TTC549 (cell line): Measurements from ENCODE around the gene KRT74.

Experiments
- FAIRE-seq: peaks from 2 replicates; lab custom pipeline; 2012; peaks lifted over from hg19 to GRCh38; lab: Jason Lieb, UNC

Gene KRT74

DNA sequence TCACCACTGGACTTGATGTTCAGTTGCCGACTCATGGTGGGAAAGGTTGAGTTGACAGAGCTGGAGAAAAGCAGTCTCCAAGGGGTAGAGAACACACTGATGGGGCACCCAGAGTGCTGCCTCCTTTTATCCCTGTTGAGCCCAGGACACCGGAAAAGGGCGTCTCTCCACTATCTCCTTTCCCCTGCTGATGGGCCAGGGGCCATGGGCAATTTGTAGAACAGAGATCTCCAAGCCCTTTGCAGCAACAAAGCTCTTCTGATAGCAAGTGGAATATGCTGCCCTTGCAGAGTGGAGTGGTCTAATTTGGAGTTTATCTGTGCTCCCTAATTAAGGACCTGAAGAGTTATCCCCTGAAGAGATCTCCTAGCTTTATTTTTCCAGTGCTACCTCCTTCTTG is at the start of gene KRT74:
Gene KRT74 (minus strand): TSS at position 101 of the 400 bp plus-strand sequence. CDS start 66 bp downstream, at position 35.
- FAIRE-seq = no peak

DNA sequence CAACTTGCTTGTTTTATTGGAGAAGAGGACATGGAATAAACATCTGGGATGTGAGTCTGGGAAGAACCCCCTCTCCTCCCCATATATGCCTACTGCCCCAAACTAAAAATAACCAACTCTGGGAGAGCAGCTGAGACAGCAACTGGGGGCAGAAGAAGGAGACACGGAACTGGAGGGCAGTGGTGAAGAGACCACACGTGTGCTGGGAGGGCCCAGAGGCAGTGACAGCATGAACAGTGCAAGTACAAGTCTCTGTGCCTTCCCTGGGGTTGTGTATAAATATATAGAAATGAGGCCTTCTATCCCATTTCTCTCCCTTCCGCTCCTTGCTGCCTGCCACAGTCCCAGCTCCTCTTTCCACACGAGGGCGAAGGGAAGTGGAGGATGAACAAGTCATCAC is 48.7 kb upstream of the KRT74 start:
- no peak for FAIRE-seq

DNA sequence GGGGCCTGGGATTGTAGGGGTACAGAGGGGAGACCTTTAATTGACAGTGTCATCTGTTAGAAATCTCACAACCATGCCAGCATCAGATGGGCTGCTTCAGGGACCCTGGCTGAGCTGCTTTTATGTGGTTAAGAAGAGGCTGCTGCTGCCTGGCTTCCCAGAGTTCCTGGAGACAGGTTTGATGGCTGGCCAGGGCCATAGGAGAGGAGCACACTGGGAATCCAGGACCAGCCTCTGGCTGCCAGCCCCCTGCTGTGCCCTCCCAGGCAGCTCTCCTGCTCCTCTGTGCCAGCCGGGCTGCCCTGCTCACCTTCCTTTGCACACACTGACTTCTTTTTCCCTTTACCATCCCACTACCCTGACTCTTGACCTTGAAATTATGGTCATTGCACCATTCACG is 45.2 kb upstream of the KRT74 start:
- FAIRE-seq = no peak

DNA sequence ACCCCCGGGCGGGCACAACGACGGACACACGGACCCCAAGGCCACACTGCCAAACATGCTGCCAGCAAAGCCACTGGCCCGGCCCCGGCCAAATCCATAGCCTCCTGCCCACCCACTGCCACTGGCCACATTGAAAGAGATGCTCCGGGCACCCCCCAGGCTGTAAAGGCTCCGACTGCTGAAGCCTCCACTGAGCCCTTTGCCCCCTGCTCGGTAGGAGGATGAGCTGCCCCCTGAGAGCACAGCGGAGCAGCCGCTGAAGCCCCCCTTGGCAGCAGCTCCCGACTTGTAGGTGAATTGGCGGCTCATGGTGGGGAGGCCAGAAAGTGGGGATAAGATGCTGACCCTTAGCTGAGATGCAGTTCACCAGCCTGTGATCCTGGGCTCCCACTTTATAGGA is 44.6 kb upstream of the KRT74 start, which contains the start of gene KRT73:
Gene KRT73 (minus strand): TSS at position 344 of the 400 bp plus-strand sequence. CDS start 35 bp downstream, at position 309.
- no peak for FAIRE-seq

DNA sequence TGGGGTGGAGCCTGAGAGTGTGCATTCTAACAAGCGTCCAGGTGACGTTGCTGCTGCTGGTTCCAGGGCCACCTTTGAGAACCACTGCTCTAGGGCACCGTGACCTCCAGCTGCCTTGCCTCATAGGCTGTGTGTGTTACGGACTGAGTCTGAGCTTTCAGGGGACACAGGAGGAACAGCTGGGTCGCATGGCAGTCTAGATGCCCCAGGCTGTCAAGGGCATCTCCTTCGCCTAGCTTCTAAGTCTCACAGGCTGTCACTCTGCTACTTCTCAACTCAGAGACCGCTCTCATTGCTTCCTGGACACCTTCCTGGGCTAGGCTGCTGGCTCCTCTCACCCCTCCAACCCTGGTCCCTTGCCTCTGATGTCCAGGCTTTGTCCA is 43.8 kb upstream of the KRT74 start:
- no peak for FAIRE-seq

DNA sequence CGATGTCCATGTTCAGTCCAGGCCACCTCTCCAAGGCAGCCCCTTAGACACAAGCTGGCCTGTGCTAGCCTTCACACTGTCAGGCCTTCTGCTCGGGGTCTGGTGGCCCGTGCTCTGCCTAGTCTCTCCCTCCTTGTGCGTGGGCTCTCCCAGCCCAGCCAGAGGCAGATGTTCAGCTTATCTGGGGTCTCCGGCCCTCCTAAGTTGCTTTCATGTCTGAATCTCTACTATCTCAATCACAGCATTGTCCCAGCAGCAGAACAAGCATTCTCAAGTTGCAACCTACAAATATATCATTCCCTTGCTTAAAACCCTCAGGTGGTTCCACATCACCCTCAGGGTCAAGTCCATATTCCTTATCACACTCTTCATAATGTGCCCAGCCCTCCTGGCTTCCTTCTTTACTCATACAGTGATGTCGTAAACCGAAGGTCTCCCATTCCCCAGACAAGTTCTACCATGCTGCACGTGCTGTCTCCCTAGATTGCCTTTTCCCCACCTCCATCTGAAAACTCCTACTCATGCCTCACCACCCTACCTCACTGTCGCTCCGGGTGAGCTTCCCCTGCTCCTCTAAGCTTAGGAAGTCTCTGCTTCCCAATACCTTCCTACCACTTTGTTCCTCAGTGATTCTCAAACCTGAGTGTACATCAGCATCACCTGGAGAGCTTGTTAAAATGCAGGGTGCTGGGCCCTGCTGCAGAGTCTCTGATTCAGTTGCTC is 43.2 kb upstream of the KRT74 start:
- no peak for FAIRE-seq

DNA sequence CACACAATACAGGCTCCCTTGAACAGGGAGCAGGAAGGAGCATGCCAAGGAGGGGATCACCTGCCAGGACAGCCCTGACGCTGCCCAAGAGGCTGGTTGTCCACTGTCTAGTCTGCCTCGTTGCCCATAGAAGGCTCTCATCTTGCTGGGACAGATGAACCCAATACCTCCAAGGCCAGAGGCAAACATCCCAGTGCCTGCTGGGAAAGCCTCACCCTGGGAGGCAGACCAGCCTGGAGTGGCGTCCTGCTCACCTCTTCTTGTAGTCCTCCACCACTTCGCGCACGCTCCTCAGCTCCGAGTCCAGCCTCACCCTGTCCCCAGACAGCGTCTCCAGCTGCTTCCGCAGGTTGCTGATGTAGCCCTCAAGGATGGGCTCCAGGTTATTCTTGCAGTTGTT is 42.3 kb upstream of the KRT74 start:
- no peak for FAIRE-seq

DNA sequence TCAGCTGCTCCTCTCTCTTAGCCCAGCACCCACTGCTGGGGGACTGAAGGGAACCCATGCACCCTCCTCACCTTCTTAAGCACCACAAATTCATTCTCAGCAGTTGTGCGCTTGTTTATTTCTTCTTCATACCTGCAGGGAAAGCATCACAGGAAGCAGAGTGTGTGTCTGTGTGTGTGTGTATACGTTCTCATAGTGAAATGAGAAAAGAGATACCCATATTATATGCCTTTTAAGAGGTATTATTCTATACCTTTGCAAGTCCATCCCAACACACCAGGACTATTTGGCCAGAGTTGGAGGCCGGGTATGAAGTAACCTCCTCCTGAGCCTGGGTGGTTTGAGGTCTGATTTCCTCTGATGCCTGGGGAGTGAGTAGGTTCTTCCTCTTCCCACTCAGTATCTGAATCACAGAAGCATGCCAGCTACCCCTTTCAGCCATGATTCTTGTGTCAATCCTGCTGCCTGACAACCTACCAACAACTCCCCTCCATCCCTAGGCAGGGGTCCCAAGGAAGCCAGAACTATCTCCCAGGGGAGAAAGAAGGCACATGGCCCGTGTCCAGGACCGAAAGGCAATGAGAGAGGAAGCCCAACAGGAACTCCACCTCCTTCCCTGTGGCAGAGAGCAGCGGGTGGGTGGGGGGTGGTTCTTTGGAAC is 41.7 kb upstream of the KRT74 start:
- FAIRE-seq = no peak

DNA sequence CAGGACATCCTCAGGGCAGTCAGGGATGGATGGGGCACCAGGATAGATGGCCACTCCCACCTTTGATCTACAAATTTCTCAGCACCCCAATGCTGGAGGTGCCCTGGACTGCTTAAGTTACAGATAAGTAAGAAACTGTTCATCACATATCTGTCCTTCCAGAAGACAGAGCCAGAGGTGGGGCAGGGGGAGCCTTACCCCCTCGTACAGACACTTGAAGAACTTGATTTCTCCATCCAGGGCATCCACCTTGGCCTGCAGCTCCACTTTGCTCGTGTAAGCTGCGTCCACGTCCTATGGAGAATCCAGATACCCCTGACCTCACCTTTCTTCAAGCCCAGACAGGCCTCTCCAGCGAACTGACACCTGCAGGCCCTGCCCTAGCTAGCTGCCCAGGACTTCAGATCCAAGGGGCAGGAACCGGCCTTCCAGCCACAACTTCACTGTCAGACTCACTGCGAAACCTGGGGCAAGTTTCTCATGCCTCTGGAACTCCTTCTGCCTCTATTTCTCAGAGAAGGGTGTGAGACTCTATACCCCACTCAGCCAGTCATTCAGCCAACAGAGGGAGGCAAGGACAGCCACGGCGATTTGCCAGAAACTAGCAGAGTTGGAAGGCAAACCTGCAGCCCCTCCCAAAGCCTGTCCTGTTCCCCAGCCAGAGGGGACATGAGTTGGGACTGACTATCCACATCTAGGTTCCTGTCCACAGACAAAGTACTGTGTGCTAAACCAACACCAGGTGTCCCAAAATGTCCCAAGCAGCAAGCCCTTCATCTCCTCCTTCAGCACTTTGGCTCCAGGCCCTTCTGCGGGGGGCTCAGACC is 41.0 kb upstream of the KRT74 start:
- FAIRE-seq = no peak

DNA sequence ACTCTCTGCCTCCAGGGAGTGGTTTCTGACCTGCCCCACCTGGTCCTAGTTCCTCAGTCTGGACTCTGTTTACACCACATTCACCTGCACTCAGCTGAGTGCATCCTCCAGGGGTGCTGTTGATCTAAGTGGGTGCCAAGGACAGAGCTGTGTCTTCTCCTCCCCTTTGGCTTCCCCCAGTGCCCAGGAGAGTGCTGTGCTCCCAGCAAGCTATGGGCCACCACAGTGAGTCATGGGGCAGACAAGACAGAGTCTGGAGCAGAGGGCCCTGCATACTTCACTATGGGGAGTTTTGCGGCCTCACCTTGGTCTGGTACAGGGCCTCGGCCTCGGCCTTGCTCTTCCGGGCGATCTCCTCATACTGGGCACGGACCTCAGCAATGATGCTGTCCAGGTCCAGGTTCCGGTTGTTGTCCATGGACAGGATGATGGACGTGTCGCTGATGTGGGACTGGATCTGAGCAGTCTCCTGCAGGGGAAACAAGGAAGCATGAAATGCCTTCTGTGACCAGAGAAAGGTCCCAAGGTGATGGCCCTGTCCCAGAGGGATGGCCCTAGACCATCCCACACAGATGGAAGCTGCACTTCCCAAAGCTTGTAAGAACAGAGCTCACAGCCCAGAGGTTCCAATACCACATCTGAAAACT is 39.9 kb upstream of the KRT74 start:
- FAIRE-seq = no peak

DNA sequence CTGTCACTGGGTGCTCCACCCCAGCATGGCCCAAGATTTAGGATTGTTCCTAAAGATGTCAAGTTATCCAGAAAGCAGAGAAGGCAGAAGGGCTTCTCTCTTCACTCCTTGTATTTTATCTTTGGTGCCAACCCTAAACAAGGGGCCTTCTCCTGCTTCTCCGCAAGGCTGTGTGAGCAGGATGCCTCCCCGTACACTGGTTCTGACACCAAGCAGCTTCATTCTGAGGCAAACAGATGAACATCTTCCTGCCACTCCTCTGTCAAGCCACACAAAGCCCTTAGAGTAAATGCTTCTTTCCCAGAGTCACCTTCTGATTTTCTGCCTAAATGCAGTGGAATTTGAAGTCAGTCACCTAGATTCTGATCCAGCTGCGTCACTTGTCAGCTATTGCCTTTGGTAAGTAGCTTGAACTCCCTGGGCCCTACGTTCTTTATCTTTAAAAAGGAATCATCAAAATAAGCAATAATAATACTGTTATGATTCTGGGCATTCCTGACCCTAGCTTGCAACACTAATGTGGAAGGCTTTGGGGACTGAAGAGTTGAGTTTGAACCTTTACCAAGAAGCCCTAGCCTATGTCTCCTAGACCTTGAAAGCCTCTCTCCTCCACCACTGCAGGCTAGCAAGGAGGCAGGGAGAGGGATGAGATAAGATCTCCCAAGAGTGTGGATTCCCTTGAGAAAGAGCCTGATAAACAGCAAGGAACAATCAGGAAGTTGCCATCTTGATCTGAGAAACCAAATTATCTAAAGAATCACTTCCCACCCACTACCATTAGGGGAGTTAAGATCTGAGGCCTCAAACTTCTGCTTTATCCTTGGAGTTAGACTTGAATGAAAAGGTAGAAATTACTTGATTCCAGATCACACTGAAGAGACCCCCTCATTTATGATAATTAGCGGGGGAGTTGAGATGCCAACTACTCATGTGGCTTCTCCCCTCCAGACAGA is 39.1 kb upstream of the KRT74 start:
- FAIRE-seq = no peak

DNA sequence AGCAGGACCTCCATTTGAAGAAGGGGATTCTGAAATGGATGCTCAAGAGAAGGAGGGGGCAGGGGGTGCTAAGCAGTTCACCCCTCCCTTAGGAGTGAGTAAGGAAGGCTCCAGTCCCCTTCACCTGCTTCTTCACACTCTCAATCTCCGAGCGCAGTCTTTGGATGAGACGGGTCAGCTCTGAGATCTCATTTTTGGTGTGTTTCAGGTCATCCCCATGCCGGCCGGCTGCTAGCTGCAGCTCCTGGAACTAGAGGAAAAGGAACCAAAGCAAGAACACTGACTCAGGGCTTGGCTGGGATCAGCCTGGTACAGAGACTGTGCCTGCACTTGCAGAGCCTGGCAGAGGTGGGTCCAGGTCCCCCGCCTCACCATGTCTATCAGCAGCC is 37.4 kb upstream of the KRT74 start:
- FAIRE-seq = no peak

DNA sequence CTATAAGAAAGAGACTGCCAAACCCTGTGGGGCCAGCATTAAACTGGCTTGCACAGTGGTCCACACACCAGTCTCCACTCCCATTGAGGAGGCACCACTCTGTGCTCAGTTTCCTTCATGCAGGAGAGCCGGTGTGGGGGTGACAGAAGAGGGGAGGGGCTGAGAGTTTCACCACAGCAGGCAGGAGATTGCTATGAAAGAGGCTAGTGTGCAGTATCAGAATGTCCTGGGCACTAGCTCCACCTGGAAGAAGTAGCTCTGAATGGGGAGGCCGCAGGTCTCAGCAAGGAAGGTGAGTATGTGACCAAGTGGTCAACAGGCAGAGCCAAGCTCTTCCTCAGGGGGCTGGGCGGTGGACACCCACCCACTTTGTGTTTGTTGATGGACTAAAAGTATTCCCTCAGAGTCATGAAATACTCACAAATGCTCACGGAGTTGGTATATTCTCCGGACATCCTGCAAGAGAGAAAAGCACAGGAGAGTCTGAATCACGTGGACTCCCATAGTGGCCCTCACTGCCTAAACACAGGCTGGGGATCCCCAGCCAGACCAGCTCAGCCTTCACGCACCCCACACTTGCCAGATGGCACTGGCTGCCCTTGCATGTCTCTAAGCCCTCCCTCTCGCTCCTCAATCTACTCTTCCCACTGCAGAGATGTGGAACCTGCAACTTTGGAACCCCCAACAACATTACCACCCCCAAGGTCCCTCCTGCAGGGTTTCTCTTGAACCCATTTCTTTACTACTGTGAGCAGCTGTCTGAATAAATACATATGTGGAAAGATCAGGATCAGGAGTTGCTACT is 35.4 kb upstream of the KRT74 start:
- no peak for FAIRE-seq

DNA sequence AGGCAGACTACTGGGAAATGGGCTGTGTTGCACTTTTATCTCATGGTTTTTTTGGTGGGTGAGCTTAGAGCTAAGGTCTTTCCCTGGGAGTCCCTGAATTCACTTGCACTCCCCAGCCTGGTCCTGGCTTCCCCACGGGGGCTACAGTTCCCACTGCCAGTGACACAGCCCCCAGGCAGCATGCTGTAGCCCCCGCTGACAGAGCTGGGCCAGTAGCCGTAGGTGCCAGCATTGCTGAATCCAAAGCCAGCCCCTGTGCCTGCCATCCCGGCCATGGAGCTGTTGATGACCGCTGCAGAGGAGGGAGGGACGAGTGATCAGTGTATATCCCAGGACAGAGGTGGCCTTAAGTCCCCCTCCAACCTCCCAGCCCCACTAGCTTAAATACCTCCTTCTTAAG is 34.5 kb upstream of the KRT74 start:
- no peak for FAIRE-seq

DNA sequence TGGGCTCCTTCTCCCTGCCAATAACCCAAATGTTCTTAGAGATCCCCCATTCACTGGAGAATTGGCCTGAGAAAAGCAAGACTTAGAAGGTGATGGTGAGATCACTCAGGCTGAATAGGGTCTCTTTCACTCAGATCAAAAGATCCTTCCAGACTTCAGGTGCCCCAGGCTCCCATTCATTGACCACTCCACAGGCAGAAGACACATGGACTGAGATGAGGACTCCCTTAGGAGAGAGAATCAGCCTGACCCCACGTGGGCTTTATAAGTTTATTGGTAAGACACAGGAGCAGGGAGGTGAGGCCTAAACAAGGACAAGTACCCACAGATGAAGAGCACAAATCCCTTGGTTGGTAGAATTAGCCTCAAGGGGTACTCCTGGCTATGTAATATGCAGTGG is 33.7 kb upstream of the KRT74 start:
- no peak for FAIRE-seq

DNA sequence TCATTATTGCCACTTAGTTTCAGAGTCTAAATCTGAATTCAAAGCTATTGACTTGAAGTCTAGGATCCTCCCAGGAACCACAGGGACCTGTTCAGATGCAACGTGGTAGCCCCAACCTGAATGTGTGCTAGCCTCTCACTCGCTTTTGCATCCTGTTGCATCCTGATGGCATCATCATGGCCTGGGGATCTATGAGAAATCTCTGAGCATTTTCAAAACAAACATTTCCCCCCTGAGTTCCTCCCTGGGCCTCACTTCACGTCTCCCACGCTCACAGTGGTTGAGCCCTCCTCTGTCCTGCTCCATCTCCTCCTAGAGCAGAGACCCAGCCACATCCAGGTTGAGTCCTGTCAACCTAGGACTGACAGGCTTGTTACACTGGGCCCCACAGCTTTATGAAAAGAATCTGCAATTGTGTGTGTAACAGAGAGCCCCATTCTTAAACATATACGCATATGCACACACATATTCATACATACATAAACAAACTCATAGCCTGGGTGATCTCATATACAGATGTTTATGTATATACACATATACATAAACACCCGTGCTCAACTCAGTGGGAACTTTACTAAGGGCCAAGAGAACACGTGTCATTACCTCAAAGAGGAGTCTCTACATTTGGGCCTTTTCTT is 33.1 kb upstream of the KRT74 start:
- no peak for FAIRE-seq

DNA sequence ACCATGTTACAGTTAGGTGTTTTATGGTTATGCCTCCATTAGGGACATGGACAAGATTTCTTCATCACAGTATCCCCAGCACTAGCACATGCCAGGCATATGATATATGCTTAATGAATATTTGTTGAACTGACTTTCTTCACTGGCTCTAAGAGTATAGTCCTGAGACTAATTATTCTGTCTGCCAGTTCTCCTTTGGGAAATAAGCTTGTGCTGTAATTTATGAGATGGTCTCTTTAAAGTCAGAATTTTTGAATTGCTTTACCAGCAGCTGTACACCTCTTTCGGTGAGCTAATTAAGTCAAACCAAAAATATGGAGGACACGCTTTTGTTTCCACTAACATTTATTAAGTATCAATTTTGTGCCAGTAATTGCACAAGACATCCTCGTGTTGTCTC is 32.5 kb upstream of the KRT74 start:
- no peak for FAIRE-seq

DNA sequence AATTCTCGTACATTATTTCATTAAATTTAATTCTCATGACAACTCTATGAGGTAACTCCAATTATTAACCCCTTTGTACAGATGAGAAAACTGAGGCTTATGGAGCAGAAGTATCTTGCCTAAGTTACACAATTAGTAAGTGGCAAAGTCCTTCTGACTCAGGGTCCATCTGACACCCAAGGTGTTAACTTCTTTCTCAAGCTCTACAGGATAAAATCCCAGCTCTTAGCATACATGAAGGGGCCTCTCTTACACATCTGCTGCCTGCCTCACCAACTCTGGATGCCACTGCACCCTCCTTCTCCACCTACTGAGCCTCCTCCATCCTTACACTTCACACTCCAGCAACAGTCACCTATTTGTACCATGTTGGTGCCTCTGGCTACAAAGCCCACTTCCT is 31.9 kb upstream of the KRT74 start:
- no peak for FAIRE-seq

DNA sequence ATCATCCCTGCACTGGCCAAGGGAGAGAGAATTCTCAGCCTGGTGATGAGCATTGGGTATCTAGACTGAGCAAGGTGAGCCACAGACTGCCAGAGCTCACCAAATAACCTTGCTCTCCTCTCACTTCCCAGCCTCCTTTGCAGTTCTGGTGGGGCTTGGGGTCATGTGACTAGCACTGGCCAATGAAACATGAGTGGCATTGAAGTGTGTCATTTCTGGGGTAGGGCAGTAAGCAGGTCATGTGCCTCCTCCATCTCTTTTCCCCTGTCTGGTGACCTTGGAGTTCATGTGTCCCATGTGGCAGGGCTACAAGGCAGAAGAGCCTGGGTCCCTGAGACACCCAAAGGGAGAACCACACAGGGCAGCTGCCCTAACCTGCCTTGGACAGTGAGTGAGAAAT is 31.2 kb upstream of the KRT74 start:
- FAIRE-seq = no peak

DNA sequence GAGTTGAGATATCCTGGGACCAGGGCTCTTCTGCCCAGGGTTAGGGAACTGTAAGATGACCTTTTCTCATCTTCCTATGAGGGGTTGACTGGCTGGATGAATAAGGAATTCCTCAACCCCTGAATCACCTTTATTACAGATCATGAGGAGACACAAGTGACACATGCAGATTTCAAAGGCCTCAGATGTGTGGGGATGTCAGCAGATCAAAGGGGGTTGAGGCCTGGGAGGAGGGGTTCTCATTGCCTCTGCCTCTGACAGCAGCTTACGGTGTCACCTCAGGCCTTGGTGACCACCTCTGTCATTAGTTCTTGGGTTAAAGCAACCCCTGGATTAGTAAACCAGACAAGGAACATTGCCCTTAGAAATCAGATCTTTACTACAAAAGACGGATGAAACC is 29.7 kb upstream of the KRT74 start:
- FAIRE-seq = no peak
